Activated CD4-positive, alpha-beta T cell treated with anti-CD3 and anti-CD28 coated beads for 48 hours (primary cell): ENCODE data around the gene TUBB2A.
A peak's percentile ranks its signal among the peaks of the same experiment; 100 is the strongest.
"Not testable (repeated sequence)": the region's sequence is repeated elsewhere in the genome, so short reads cannot be mapped to it uniquely, and the experiment has no call there.

Experiments
- DNase-seq: peaks from one replicate; pipeline ENCODE4 v3.0.0-alpha.2; 2020

TUBB2A gene

GRCh38 chr6:3179945-3180344 is 22.6 kb upstream of the TUBB2A start:
- DNase-seq, result not testable (repeated sequence)

- DNase-seq, result not testable (repeated sequence)
Measured at GRCh38 chr6:3178666-3179065, 21.3 kb upstream of the TUBB2A start.

- DNase-seq, result peak; percentile 71
Measured at GRCh38 chr6:3176562-3177355, 19.4 kb upstream of the TUBB2A start.

DNA sequence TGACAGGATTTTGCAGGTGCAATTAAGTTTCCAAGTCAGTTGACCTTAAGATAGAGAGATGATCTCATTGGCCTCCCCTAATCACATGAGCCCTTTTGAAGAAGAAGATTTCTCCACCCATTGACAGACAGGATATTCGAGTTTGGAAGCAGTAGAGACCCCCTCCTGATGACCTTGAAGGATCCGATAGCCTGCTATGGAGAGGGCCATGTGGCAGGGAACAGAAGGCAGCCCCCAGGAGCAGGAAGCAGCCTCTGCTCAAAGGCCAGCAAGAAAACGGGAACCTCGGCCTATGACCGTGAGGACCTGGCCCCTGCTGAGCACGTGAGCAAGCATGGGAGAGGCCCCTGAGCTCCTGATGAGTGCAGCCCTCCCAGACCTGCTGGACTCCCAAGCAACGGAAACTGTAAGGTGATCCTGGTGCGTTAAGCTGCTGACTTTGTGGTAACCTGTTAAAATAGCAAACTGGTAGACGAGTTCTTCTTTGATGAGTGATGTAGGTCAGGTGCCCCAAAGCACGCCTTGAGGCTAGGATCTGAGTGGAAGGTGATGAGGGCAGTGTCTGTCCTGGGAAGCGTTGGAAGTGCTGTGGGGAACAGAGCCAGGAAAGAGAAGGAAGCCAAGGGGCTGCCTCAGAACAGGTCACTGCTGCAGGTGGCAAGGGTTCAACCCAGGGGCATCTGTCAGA is 18.5 kb upstream of the TUBB2A start:
- no peak for DNase-seq

GRCh38 chr6:3173636-3174089 is 16.3 kb upstream of the TUBB2A start:
- not testable (repeated sequence) for DNase-seq

- not testable (repeated sequence) for DNase-seq
Measured at GRCh38 chr6:3172789-3173188, 15.4 kb upstream of the TUBB2A start.

- not testable (repeated sequence) for DNase-seq
Measured at GRCh38 chr6:3171313-3172175, 14.2 kb upstream of the TUBB2A start.

GRCh38 chr6:3170676-3171075 is 13.3 kb upstream of the TUBB2A start:
- DNase-seq, result not testable (repeated sequence)

DNA sequence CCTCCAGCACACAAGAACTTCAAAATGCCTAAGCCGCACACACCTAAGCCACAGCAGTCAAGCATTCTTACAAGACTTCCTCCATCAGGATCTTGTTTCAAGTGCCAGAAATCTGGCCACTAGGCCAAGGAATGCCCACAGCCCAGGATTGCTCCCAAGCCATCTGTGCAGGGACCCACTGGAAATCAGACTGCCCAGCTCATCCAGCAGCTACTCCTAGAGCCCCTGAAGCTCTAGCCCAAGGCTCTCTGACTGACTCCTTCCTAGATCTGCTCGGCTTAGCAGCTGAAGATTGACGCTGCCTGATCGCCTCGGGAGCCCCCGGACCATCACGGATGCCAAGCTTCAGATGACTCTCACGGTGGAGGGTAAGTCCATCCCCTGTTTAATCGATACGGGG is 10.7 kb upstream of the TUBB2A start:
- DNase-seq, result not testable (repeated sequence)

DNA sequence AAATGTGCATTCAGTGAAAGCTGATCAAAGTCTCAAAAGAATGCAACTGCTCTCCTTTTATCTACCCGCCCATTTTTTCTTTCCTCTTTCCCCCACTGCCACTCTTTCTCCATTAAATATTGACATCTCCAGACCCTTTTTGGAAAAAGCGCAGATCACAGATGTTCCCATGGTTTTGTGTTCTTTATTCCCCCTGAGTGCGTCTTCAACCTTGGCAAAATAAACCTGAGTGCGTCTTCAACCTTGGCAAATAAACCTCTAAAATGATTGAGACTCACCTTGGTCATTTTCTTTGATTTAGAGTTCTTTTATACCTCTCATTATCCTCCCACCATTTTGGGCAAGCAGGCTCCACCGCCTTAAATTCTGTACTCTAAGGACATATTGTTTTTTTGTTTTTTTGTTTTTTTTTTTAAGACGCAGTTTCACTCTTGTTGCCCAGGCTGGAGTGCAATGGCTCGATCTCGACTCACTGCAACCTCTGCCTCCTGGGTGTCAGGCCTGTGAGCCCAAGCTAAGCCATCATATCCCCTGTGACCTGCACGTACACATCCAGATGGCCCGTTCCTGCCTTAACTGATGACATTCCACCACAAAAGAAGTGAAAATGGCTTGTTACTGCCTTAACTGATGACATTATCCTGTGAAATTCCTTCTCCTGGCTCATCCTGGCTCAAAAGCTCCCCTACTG is 9.3 kb upstream of the TUBB2A start:
- DNase-seq, result not testable (repeated sequence)

DNA sequence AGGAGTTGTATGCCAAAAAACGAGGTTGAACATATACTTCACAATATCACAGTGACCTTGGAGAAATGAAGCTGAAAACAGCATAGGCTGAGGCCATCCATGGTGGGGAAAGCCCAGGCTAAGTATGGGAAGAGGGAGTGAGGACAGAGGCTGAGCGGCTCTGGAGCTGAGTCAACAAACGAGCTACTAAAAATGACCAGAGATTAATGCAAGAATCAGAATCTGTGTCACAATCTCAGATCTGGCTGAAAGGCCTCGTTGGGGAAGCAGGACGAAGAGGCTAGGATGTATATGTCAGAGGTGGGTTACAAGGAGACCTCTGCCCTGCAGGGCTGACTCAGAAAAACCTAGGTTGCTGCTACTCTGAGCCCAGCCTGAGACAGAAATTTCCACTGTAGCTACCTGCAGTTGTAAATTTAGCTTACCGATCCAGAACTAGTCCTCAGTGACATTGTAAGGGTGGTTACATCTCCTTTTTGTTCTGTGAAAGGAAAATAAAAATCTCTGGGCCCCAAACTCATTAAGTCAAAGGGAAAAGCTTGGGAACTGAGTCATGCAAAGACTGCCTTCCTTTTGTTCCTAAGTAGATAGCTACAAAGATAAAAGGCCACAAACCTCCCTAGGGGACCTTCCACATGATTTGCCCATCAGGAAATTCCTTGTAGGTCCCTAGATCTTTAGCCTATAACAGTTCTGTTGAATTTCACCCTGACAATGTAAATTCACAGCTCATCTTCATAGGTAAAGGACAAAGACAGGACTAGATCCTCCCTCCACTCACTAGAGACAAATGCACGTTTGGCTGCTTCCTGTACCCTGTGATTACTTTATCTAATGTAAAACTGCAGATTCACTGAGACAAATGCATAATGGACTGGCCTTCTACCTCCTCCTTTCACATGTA is 8.5 kb upstream of the TUBB2A start:
- DNase-seq, result no peak

- DNase-seq, result no peak
Measured at GRCh38 chr6:3164388-3164787, 7.0 kb upstream of the TUBB2A start.

- no peak for DNase-seq
Measured at GRCh38 chr6:3163248-3163594, 5.9 kb upstream of the TUBB2A start.

GRCh38 chr6:3162565-3163247 is 5.4 kb upstream of the TUBB2A start:
- peak; percentile 66 for DNase-seq

DNA sequence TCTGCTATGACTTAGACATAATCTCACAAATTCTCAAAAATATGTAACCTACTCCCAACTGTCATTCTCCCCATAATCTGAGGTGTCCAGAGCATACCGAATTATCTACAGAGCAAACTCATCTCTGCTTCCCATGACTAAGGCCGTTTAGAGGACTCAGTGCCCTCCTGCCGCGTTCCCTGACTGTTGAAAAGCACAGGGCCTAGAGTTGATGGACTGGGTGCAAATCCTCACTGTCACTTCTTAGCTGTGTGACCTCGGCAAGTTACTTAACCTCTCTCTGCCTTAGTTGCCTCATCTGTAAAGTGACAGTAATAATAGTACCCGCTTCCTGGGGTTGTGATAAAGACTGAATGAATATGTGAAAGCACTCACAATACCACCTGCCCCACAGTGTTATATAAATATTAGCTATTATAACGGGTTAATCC is 4.7 kb upstream of the TUBB2A start:
- no peak for DNase-seq

- peak; percentile 61 for DNase-seq
Measured at GRCh38 chr6:3159805-3160781, 2.7 kb upstream of the TUBB2A start.

- peak; percentile 9 for DNase-seq
Measured at GRCh38 chr6:3156184-3157130, 887 bp downstream of the TUBB2A start.

DNA sequence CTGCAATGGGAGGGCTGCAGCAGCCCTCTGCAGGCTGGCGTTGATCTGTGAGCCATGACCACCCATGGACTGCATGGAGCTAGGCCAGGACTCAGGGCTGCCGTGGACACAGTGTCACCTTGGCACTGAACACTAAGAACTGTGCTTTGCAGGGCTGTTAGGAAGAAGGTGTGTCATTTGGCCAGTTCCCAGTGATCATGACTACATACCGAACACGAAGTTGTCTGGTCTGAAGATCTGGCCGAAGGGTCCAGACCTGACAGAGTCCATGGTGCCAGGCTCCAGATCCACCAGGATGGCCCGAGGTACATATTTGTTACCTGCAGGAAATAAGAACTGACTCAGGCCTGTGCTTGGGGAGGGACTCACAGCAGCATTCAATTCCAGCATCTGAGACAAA is 1.9 kb downstream of the TUBB2A start:
- DNase-seq, result not testable (repeated sequence)
